Fibroblast of the aortic adventitia (primary cell): ENCODE results near the gene SLC9A9. TPM values are rescaled to one million over a fixed set of nuclear protein-coding genes. Genes with fewer than 3 reads are reported as not detected.
A peak's percentile ranks its signal among the peaks of the same experiment; 100 is the strongest.

Experiments
- DNase-seq: peaks from one replicate; pipeline ENCODE4 v3.0.0-alpha.2; 2010; ENCODE audit warnings: low read depth
- H3K4me3 ChIP-seq: 2 replicates; pipeline ENCODE4 v1.5.1; 2011; ENCODE audit warnings: low read depth, mild to moderate bottlenecking, control low read depth, low read length, moderate library complexity
- total RNA-seq: library from RNA; depleted of rRNA; stranded (reverse); fragments of >200 nt; gene quantifications from 2 replicates; pipeline ENCODE4 v1.2.3, GENCODE V29; 2012; ENCODE audit warnings: low replicate concordance
- TF ChIP-seq, protein P1 (sequence below): IDR thresholded peaks from 2 replicates; pipeline ENCODE4 v1.5.1; 2011; ENCODE audit warnings: mild to moderate bottlenecking, low read length, control low read depth, inconsistent platforms; ENCODE audit not compliant: insufficient read depth

Gene SLC9A9
- total RNA-seq, 1 donor = 23.8 TPM

- TF ChIP-seq, protein P1, sequence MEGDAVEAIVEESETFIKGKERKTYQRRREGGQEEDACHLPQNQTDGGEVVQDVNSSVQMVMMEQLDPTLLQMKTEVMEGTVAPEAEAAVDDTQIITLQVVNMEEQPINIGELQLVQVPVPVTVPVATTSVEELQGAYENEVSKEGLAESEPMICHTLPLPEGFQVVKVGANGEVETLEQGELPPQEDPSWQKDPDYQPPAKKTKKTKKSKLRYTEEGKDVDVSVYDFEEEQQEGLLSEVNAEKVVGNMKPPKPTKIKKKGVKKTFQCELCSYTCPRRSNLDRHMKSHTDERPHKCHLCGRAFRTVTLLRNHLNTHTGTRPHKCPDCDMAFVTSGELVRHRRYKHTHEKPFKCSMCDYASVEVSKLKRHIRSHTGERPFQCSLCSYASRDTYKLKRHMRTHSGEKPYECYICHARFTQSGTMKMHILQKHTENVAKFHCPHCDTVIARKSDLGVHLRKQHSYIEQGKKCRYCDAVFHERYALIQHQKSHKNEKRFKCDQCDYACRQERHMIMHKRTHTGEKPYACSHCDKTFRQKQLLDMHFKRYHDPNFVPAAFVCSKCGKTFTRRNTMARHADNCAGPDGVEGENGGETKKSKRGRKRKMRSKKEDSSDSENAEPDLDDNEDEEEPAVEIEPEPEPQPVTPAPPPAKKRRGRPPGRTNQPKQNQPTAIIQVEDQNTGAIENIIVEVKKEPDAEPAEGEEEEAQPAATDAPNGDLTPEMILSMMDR = no peak
- no peak for DNase-seq
- H3K4me3 ChIP-seq = peak overlapping the region; percentile 78
These were observed 436 bp upstream of the SLC9A9 start for GRCh38 chr3:143848704-143849103.

DNA sequence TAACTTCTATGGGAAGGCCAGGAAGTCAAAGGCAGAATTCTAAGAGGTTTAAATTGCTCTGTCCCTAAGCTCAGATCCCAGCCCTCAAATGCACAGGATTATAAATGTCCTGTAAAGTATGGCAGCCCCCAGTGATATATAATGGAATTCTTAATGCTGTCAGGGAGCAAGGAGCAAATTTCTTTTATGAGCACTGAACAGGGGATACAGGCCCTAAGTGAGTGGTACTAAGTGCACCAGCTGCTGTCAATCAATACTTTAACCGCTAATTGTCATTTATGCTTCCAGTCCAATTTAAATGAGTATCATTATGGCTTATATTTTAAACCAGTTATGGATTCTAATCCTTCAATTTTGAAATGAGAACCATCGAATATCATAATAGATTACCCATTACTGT, 4.7 kb downstream of the SLC9A9 start:
- H3K4me3 ChIP-seq = no peak overlapping the region
- no peak for DNase-seq
- TF ChIP-seq, protein P1 = no peak

DNA sequence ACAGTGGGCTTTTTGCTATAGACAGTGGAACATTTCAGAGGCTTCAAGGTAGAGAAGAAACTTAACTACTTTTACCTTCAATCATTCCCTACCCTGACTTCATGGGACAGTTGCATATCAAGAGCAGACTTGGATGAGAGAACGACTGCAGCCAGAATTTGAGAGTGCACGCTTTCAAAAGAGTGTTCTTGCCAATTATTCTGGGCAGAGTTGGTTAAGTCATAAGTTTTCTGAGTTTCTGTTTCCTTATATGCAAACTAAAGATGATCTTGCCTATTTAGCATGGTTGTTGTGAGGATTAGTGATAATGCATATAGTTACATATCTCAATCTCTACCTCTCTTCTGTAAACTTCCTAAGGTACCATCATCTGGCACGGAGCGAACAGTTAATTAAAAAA, 7.6 kb downstream of the SLC9A9 start:
- no peak overlapping the region for H3K4me3 ChIP-seq
- peak; percentile 13 for DNase-seq
- TF ChIP-seq, protein P1 = no peak

DNA sequence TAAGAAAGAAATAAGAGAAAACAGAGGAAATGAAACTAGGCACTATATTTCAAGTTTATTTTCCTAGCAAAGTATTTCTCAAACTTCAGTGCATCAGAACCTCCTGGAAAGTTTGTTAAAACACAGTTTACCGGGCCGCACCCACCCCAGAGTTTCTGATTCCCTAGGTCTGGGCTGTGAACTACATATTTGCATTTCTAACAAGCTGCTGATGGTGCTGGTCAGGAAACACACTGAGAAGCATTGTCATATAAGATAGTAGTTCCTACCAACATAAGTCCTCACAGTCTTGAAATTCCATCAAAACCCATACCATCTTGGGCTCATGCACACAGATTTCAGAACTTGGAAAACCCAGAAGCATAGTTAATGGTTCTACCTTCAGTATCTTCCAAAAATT, 8.3 kb downstream of the SLC9A9 start:
- DNase-seq = no peak
- TF ChIP-seq, protein P1 = no peak
- no peak overlapping the region for H3K4me3 ChIP-seq

DNA sequence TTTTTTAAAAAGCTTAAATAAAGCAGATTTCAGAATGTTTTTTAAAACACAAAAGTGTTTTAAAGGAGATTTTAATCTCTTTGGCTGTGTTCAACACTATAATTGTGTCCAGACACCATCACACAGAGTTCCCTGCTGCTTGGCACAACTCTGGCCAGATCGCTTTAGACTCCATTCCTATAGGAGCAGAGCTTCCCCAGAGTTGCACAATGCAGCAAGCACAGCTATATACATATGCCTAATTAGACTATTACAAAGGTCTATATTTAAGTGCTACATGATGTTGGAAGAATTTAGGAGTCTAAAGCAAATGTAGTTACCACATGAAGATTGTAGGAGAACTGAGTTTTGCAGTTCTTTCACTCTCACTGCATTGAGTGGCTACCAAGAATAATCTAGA, 11.2 kb downstream of the SLC9A9 start:
- TF ChIP-seq, protein P1 = no peak
- H3K4me3 ChIP-seq = no peak overlapping the region
- no peak for DNase-seq

DNA sequence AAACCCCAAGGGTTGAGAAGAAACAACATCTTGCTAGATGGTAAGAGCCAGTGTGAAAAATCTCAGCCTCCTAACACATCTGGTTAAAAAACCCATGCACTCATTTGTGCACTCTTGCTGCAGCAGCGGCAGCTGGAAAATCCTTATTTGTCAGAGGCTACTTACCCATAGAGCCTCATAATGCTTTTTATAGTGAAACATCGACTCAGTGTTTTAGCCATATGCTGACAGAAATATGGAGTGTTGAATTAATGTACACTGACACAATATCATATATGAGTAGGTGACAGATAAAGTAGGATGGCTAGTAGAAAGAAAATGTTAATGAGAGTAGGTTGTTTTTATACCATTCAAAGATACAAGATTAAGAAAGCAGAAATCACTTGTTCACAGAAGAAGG, 13.0 kb downstream of the SLC9A9 start:
- TF ChIP-seq, protein P1 = no peak
- H3K4me3 ChIP-seq = no peak overlapping the region
- DNase-seq = no peak

DNA sequence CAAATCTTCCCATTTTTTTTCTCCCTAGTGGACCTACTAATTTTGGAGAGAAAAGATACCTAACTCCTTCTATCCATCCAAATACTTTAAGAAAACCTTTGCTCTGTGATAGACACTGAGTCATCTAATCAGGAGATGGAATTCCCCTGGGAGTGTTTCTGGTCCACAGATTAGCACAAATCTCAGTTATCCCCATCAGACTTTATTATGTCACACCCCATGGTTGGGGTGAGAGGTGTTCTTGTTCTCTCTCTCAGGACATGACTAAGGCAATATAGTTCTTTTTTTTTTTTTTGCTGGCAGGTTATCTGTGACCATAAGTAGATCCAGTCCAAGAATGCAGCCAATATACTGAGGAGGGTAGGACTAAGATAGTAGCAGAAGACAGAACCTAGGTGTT, 15.8 kb downstream of the SLC9A9 start:
- no peak overlapping the region for H3K4me3 ChIP-seq
- peak; percentile 25 for DNase-seq
- TF ChIP-seq, protein P1 = no peak
